Measurements from ENCODE around the gene ORAI1.
"Not testable (repeated sequence)": the region's sequence is repeated elsewhere in the genome, so short reads cannot be mapped to it uniquely, and the experiment has no call there.

- TF ChIP-seq, protein P1, sequence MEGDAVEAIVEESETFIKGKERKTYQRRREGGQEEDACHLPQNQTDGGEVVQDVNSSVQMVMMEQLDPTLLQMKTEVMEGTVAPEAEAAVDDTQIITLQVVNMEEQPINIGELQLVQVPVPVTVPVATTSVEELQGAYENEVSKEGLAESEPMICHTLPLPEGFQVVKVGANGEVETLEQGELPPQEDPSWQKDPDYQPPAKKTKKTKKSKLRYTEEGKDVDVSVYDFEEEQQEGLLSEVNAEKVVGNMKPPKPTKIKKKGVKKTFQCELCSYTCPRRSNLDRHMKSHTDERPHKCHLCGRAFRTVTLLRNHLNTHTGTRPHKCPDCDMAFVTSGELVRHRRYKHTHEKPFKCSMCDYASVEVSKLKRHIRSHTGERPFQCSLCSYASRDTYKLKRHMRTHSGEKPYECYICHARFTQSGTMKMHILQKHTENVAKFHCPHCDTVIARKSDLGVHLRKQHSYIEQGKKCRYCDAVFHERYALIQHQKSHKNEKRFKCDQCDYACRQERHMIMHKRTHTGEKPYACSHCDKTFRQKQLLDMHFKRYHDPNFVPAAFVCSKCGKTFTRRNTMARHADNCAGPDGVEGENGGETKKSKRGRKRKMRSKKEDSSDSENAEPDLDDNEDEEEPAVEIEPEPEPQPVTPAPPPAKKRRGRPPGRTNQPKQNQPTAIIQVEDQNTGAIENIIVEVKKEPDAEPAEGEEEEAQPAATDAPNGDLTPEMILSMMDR (IDR thresholded peaks at IDR 0.05), result not testable (repeated sequence)
- not testable (repeated sequence) for TF ChIP-seq POLR2A, POLR2AphosphoS5 (IDR thresholded peaks at IDR 0.05)
Measured at GRCh38 chr12:121661353-121662105, 35.2 kb downstream of the ORAI1 start.
